Measurements from ENCODE around the gene KREMEN2.

DNA sequence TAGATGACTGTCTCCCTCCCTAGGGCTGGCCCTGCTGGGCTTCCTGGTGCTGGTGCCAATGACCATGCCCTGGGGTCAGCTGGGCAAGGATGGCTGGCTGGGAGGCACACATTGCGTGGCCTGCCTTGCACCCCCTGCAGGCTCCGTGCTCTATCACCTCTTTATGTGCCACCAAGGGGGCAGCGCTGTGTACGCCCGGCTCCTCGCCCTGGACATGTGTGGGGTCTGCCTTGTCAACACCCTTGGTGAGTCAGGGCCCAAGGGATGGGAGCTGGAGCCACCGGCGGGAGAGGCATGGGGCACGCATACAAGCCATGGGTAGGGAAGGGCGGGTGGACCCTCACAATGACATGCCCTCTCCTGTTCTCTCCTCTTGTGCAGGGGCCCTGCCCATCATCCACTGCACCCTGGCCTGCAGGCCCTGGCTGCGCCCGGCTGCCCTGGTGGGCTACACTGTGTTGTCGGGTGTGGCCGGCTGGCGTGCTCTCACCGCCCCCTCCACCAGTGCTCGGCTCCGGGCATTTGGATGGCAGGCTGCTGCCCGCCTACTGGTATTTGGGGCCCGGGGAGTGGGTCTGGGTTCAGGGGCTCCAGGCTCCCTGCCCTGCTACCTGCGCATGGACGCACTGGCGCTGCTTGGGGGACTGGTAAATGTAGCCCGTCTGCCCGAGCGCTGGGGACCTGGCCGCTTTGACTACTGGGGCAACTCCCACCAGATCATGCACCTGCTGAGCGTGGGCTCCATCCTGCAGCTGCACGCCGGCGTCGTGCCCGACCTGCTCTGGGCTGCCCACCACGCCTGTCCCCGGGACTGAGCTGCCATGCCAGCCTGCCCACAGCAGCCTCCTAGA lies 7.3 kb downstream of the KREMEN2 start:
- TF ChIP-seq, protein P1, sequence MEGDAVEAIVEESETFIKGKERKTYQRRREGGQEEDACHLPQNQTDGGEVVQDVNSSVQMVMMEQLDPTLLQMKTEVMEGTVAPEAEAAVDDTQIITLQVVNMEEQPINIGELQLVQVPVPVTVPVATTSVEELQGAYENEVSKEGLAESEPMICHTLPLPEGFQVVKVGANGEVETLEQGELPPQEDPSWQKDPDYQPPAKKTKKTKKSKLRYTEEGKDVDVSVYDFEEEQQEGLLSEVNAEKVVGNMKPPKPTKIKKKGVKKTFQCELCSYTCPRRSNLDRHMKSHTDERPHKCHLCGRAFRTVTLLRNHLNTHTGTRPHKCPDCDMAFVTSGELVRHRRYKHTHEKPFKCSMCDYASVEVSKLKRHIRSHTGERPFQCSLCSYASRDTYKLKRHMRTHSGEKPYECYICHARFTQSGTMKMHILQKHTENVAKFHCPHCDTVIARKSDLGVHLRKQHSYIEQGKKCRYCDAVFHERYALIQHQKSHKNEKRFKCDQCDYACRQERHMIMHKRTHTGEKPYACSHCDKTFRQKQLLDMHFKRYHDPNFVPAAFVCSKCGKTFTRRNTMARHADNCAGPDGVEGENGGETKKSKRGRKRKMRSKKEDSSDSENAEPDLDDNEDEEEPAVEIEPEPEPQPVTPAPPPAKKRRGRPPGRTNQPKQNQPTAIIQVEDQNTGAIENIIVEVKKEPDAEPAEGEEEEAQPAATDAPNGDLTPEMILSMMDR (conservative IDR thresholded peaks at IDR 0.05; ENCODE audit: low read length): peak; percentile 15; the same call in 1 of the 2 replicates
- no peak for TF ChIP-seq EZH2phosphoT487 (IDR thresholded peaks at IDR 0.05; ENCODE audit: borderline replicate concordance)
